Left lung (tissue), 10 donors: Measurements from ENCODE around the gene SEL1L2. TPM values are rescaled to one million over a fixed set of nuclear protein-coding genes. Genes with fewer than 3 reads are reported as not detected.

Source experiments
- ATAC-seq: fragments of 200-7000 bp; cut with Tn5 transposase; one replicate; pipeline ENCODE4 v1.9.1; 2020; ENCODE audit warnings: moderate library complexity
- DNase-seq, 4 donors: peaks; one replicate each; pipeline ENCODE4 v3.0.0-alpha.2; 2013 to 2020
- H3K27ac ChIP-seq, 2 donors: fragments of 200-600 bp; sonication (generic) in 1 of 2; one replicate each; pipeline versions ENCODE4 v1.5.0 to v1.8.0; 2020 to 2021
- H3K27me3 ChIP-seq, 2 donors: fragments of 200-600 bp; sonication (generic) in 1 of 2; one replicate each; pipeline versions ENCODE4 v1.5.0 to v1.8.0; 2020 to 2021
- H3K36me3 ChIP-seq, 2 donors: fragments of 200-600 bp; sonication (generic) in 1 of 2; one replicate each; pipeline versions ENCODE4 v1.5.0 to v1.8.0; 2020 to 2021
- H3K4me1 ChIP-seq, 2 donors: fragments of 200-600 bp; one replicate each; pipeline ENCODE4 v1.8.0; 2021
- H3K4me3 ChIP-seq, 2 donors: fragments of 200-600 bp; sonication (generic) in 1 of 2; one replicate each; pipeline versions ENCODE4 v1.5.0 to v1.8.0; 2020 to 2021; ENCODE audit warnings: mild to moderate bottlenecking in 1 of 2
- H3K9me3 ChIP-seq, 2 donors: fragments of 200-600 bp; sonication (generic) in 1 of 2; one replicate each; pipeline versions ENCODE4 v1.5.0 to v1.8.0; 2020 to 2021
- CTCF ChIP-seq, 2 donors: fragments of 200-600 bp; sonication (generic) in 1 of 2; IDR thresholded peaks; one replicate each; pipeline versions ENCODE4 v1.5.0 to v1.8.0; 2021; ENCODE audit warnings: antibody characterized with exemption in 2 of 2
- intact Hi-C, 2 donors: fragments of 100-400 bp; cut with DNase I; formaldehyde crosslinking; loops; one replicate each; pipeline versions ENCODE4 v1.11.2 to v1.14.2; 2022
- polyA plus RNA-seq, 6 donors: library from polyadenylated mRNA; unstranded; fragments of 120-200 nt; gene quantifications; one replicate each; pipeline ENCODE4 v1.2.1, GENCODE V29; 2013; ENCODE audit not compliant: insufficient read length in 6 of 6
- total RNA-seq, 2 donors: library from RNA; stranded (reverse); fragmentation: NEBNext Ultra II Directional; extraction: Animal tissue kit (Norgen Biotek cat#: 25700); gene quantifications; one replicate each; pipeline ENCODE4 v1.2.1, GENCODE V29; 2021
- donor health status: DM: no; HTN: yes; CAD: no.
- donor health status: DM: no; HTN: no; CAD: no.

Gene SEL1L2
- total and polyA plus RNA-seq, 8 donors = not detected

GRCh38 chr20:13838664-13839063 lies 151.8 kb downstream of the SEL1L2 start:
- no peak for TF ChIP-seq CTCF (IDR thresholded peaks at IDR 0.05)
- Histone ChIP-seq H3K4me3 (no peak overlapping the region), H3K27me3 (no peaks in the 10 kb centered on the region), H3K9me3 (no peaks in the 10 kb centered on the region), H3K4me1 (no peaks in the 10 kb centered on the region), H3K27ac (no peak overlapping the region), H3K36me3 (no peaks in the 10 kb centered on the region)
- ATAC-seq (no peak), DNase-seq (no peak)
- intact Hi-C loops = no loop called here

- ATAC-seq (no peak), DNase-seq (no peak)
- TF ChIP-seq CTCF (IDR thresholded peaks at IDR 0.05) = no peak
- Histone ChIP-seq H3K27me3 (peaks cover 0 to 9% of the 10 kb centered on the region in 2 donors), H3K36me3 (no peaks in the 10 kb centered on the region), H3K4me3 (no peak overlapping the region), H3K27ac (no peak overlapping the region), H3K4me1 (no peaks in the 10 kb centered on the region), H3K9me3 (no peaks in the 10 kb centered on the region)
- intact Hi-C loops = no loop called here
Observed at GRCh38 chr20:13831476-13831875, 158.9 kb downstream of the SEL1L2 start.

GRCh38 chr20:13825465-13825864 lies 164.9 kb downstream of the SEL1L2 start:
- intact Hi-C loops = loop anchor here in 1 of 2 donors (10.0 kb wide), 1 partner anchor 229 kb away; no protein-coding TSS in a partner anchor
- no peak for TF ChIP-seq CTCF (IDR thresholded peaks at IDR 0.05)

GRCh38 chr20:13824459-13824858 lies 166.0 kb downstream of the SEL1L2 start:
- DNase-seq (no peak), ATAC-seq (no peak)
- intact Hi-C loops = loop anchor here in 1 of 2 donors (10.0 kb wide), 1 partner anchor 230 kb away; no protein-coding TSS in a partner anchor
- Histone ChIP-seq H3K36me3 (no peaks in the 10 kb centered on the region), H3K4me3 (no peak overlapping the region), H3K9me3 (no peaks in the 10 kb centered on the region), H3K4me1 (peaks cover 0 to 7% of the 10 kb centered on the region in 2 donors), H3K27ac (no peak overlapping the region), H3K27me3 (peaks cover 0 to 6% of the 10 kb centered on the region in 2 donors)
- no peak for TF ChIP-seq CTCF (IDR thresholded peaks at IDR 0.05)

More at GRCh38 chr20:13825465-13825864, 164.9 kb downstream of the SEL1L2 start:
- H3K4me3 ChIP-seq = no peak overlapping the region
- H3K4me1 ChIP-seq = peaks cover 0 to 7% of the 10 kb centered on the region in 2 donors
- no peak overlapping the region for H3K27ac ChIP-seq
- no peak for ATAC-seq
- no peaks in the 10 kb centered on the region for H3K9me3 ChIP-seq
- H3K27me3 ChIP-seq = peaks cover 0 to 9% of the 10 kb centered on the region in 2 donors
- DNase-seq = no peak
- H3K36me3 ChIP-seq = no peaks in the 10 kb centered on the region

- Histone ChIP-seq H3K36me3 (peaks cover 0 to 14% of the 10 kb centered on the region in 2 donors), H3K4me3 (no peak overlapping the region), H3K9me3 (no peaks in the 10 kb centered on the region), H3K27me3 (no peaks in the 10 kb centered on the region), H3K27ac (no peak overlapping the region), H3K4me1 (peaks cover 0 to 7% of the 10 kb centered on the region in 2 donors)
- DNase-seq = no peak
- no peak for ATAC-seq
- intact Hi-C loops = loop anchor here in 1 of 2 donors (10.0 kb wide), 1 partner anchor 232 kb away; no protein-coding TSS in a partner anchor
- no peak for TF ChIP-seq CTCF (IDR thresholded peaks at IDR 0.05)
Observed at GRCh38 chr20:13822459-13822858, 168.0 kb downstream of the SEL1L2 start.
